HFFc6 (cell line): ENCODE results near the gene GRIK4. TPM values are rescaled to one million over a fixed set of nuclear protein-coding genes. Genes with fewer than 3 reads are reported as not detected.

ENCODE experiments used
- DNase-seq: peaks from one replicate; pipeline ENCODE4 v3.0.0-alpha.2; 2018
- H3K27ac Mint-ChIP-seq: 2 replicates; pipeline ENCODE4 v1.8.0; 2020; ENCODE audit warnings: mild to moderate bottlenecking, mixed read lengths
- H3K27me3 Mint-ChIP-seq: 2 replicates; pipeline ENCODE4 v1.8.0; 2021; ENCODE audit warnings: mild to moderate bottlenecking, moderate library complexity, mixed read lengths; ENCODE audit not compliant: insufficient read depth
- H3K36me3 Mint-ChIP-seq: 2 replicates; pipeline ENCODE4 v1.8.0; 2021; ENCODE audit warnings: low read depth, mixed read lengths
- H3K4me1 Mint-ChIP-seq: 2 replicates; pipeline ENCODE4 v1.8.0; 2020; ENCODE audit warnings: low read depth, mixed read lengths
- H3K4me3 Mint-ChIP-seq: 2 replicates; pipeline ENCODE4 v1.8.0; 2020; ENCODE audit warnings: mild to moderate bottlenecking, moderate library complexity, mixed read lengths
- H3K9me3 Mint-ChIP-seq: 2 replicates; pipeline ENCODE4 v1.8.0; 2020; ENCODE audit warnings: mild to moderate bottlenecking, mixed read lengths
- total RNA-seq, 6 experiments: library from RNA; stranded (reverse); fragmentation: NEBNext Ultra II Directional; extraction: Animal tissue kit (Norgen Biotek cat#: 25700); gene quantifications; 2 replicates in 1 of 6; 3 replicates in 5 of 6; pipeline ENCODE4 v1.2.3, GENCODE V29; 2021
- TF ChIP-seq, protein P1 (sequence below): fragments of 200-600 bp; sonication (generic); IDR thresholded peaks from 2 replicates; pipeline ENCODE4 v1.5.0; 2021; ENCODE audit warnings: antibody characterized with exemption, mild to moderate bottlenecking

Gene GRIK4
- total RNA-seq, 6 experiments from 2014 or later: not detected

DNA sequence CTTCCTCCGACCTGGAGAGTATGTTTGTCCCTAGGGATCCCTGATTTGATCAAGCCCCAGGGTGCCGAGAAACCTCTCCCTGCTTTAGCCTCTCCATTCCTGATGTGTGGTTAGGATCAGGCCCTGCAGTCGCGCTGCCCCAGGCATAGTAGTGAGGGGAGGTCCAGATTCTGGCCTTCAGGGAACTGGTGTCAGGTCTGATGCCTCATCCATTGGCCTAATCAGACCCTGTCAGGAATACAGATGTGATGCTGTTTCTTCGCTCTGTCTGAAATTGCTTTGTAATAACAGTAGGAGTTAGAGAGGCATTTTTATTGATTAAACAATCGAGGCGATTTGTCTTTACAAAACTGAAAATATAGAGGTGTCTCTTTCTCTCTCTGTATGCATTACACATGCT lies 75.2 kb downstream of the GRIK4 start:
- Mint-ChIP-seq H3K27me3 (peaks cover 32% of the 10 kb centered on the region), H3K4me1 (no peaks in the 10 kb centered on the region), H3K9me3 (peaks cover 8% of the 10 kb centered on the region; the same call in 1 of the 2 replicates), H3K36me3 (no peaks in the 10 kb centered on the region), H3K4me3 (no peak overlapping the region), H3K27ac (no peak overlapping the region)
- no peak for DNase-seq
- TF ChIP-seq, protein P1, sequence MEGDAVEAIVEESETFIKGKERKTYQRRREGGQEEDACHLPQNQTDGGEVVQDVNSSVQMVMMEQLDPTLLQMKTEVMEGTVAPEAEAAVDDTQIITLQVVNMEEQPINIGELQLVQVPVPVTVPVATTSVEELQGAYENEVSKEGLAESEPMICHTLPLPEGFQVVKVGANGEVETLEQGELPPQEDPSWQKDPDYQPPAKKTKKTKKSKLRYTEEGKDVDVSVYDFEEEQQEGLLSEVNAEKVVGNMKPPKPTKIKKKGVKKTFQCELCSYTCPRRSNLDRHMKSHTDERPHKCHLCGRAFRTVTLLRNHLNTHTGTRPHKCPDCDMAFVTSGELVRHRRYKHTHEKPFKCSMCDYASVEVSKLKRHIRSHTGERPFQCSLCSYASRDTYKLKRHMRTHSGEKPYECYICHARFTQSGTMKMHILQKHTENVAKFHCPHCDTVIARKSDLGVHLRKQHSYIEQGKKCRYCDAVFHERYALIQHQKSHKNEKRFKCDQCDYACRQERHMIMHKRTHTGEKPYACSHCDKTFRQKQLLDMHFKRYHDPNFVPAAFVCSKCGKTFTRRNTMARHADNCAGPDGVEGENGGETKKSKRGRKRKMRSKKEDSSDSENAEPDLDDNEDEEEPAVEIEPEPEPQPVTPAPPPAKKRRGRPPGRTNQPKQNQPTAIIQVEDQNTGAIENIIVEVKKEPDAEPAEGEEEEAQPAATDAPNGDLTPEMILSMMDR: no peak

DNA sequence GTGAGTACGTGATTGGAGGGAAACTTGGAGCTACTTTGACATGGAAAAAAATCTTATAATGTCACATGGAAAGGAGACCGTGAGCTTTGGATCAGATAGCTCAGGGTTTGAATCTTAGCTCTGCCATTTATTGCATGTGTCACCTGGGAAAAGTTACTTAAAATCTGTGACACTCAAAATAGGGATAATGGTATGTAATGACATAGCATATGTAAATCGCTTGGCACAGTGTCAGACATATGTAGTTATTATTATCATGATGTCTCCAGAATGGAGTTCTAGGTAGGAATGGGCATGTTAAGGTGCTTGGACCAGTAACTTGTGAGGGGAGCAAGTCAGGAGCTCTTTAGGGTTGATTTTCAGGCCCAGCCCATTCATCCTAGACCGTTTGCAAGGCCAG lies 75.8 kb downstream of the GRIK4 start:
- TF ChIP-seq, protein P1: no peak
- peaks cover 33% of the 10 kb centered on the region for H3K27me3 Mint-ChIP-seq
- DNase-seq: no peak
- H3K4me1 Mint-ChIP-seq: no peaks in the 10 kb centered on the region
- no peak overlapping the region for H3K27ac Mint-ChIP-seq
- H3K4me3 Mint-ChIP-seq: no peak overlapping the region
- no peaks in the 10 kb centered on the region for H3K36me3 Mint-ChIP-seq
- peaks cover 8% of the 10 kb centered on the region; the same call in 1 of the 2 replicates for H3K9me3 Mint-ChIP-seq

DNA sequence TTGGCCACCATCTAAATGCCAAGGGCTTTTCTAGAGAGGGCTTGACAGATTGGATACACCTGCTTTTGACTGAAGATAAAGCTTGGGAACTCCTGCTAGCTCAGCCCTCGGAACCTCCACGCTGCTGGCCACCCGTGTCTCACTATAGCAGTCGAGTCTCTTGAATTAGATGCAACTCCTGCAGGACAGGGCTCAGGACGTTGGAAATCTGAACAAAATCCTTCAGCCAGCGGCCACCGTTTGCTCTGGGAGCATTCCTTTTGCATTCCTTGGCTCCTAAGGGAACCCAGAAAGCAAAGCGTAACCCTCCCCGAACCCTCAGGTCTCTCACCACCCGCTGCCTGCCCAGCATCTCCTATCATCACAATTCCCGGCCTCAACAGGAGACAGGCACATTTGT lies 77.8 kb downstream of the GRIK4 start:
- Mint-ChIP-seq H3K4me3 (no peak overlapping the region), H3K27me3 (peaks cover 44% of the 10 kb centered on the region)

DNA sequence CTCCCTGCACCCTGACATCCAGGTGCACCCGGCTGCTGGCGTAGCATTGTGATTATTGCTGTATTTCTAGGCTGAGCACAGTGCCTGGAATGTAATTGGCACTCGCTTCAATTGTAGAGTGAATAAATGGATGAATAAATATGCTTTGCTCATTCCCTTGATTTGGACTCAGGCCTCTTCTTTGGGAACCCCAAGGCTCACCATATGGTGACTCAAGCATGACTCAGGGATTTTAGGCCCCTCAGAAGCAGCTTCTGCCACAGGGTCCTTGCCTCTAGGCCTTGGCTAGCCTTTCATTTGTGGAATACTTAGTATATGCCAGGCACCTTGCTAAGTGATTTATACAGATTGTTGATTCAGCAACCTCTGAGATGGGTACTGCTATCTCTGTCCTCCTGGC lies 78.9 kb downstream of the GRIK4 start:
- no peaks in the 10 kb centered on the region for H3K36me3 Mint-ChIP-seq
- TF ChIP-seq, protein P1: no peak
- no peak overlapping the region for H3K4me3 Mint-ChIP-seq
- H3K27me3 Mint-ChIP-seq: peaks cover 46% of the 10 kb centered on the region
- H3K9me3 Mint-ChIP-seq: no peaks in the 10 kb centered on the region
- DNase-seq: no peak
- H3K27ac Mint-ChIP-seq: no peak overlapping the region
- H3K4me1 Mint-ChIP-seq: no peaks in the 10 kb centered on the region

More for the DNA sequence above, 77.8 kb downstream of the GRIK4 start:
- TF ChIP-seq, protein P1: no peak
- Mint-ChIP-seq H3K27ac (no peak overlapping the region), H3K36me3 (no peaks in the 10 kb centered on the region), H3K9me3 (no peaks in the 10 kb centered on the region), H3K4me1 (no peaks in the 10 kb centered on the region)
- DNase-seq: no peak

DNA sequence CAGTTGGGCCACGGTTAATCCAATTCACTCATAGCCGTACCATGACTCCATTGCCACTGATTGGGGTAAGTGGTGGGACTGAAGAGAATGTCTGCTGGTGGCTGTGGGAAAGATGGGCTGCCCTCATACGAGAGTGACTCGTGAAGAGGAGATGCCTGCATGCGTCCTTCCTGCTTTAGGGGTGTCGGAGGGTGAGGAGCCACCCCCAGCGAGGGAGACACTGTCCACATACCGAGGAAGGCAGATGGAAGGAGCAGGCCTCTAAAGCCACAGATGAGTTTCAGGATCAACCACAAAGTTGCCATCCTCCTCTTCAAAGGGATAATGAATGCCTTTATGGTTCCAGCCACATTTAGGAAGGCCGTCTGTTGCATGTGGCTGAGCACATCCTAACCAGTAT lies 83.2 kb downstream of the GRIK4 start:
- Mint-ChIP-seq H3K36me3 (no peaks in the 10 kb centered on the region), H3K4me3 (no peak overlapping the region), H3K9me3 (no peaks in the 10 kb centered on the region), H3K27me3 (peaks cover 55% of the 10 kb centered on the region), H3K27ac (no peak overlapping the region), H3K4me1 (no peaks in the 10 kb centered on the region)
- no peak for DNase-seq
- TF ChIP-seq, protein P1: no peak

DNA sequence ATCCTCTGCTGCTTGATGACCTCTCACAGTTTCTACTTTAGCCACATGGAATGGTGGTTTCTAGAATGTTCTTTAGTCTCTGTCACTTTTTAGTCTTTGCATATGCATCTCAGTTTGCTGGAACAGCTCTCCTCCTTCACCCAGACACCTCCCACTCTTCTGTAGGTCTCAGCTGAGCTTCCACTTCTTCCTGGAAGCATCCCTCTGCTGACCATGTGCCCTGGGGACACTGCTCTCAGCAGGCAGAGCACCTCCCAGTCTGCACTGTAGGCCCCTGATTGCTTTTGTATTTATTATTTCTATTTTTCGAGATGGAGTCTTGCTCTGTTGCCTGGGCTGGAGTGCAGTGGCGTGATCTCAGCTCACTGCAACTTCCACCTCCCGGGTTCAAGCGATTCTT lies 84.0 kb downstream of the GRIK4 start:
- no peak overlapping the region for H3K27ac Mint-ChIP-seq
- H3K4me3 Mint-ChIP-seq: no peak overlapping the region
- TF ChIP-seq, protein P1: no peak
- H3K27me3 Mint-ChIP-seq: peaks cover 52% of the 10 kb centered on the region
- H3K4me1 Mint-ChIP-seq: no peaks in the 10 kb centered on the region
- DNase-seq: no peak
- H3K36me3 Mint-ChIP-seq: no peaks in the 10 kb centered on the region
- no peaks in the 10 kb centered on the region for H3K9me3 Mint-ChIP-seq
